Ammon's horn (tissue), 1 donor: ENCODE data around the gene DYNC2H1.

Experiments
- DNase-seq: peaks from one replicate; pipeline ENCODE4 v3.0.0-alpha.2; 2016; ENCODE audit warnings: low spot score

DYNC2H1 gene, protein sequence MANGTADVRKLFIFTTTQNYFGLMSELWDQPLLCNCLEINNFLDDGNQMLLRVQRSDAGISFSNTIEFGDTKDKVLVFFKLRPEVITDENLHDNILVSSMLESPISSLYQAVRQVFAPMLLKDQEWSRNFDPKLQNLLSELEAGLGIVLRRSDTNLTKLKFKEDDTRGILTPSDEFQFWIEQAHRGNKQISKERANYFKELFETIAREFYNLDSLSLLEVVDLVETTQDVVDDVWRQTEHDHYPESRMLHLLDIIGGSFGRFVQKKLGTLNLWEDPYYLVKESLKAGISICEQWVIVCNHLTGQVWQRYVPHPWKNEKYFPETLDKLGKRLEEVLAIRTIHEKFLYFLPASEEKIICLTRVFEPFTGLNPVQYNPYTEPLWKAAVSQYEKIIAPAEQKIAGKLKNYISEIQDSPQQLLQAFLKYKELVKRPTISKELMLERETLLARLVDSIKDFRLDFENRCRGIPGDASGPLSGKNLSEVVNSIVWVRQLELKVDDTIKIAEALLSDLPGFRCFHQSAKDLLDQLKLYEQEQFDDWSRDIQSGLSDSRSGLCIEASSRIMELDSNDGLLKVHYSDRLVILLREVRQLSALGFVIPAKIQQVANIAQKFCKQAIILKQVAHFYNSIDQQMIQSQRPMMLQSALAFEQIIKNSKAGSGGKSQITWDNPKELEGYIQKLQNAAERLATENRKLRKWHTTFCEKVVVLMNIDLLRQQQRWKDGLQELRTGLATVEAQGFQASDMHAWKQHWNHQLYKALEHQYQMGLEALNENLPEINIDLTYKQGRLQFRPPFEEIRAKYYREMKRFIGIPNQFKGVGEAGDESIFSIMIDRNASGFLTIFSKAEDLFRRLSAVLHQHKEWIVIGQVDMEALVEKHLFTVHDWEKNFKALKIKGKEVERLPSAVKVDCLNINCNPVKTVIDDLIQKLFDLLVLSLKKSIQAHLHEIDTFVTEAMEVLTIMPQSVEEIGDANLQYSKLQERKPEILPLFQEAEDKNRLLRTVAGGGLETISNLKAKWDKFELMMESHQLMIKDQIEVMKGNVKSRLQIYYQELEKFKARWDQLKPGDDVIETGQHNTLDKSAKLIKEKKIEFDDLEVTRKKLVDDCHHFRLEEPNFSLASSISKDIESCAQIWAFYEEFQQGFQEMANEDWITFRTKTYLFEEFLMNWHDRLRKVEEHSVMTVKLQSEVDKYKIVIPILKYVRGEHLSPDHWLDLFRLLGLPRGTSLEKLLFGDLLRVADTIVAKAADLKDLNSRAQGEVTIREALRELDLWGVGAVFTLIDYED (N-terminal part only)

DNA sequence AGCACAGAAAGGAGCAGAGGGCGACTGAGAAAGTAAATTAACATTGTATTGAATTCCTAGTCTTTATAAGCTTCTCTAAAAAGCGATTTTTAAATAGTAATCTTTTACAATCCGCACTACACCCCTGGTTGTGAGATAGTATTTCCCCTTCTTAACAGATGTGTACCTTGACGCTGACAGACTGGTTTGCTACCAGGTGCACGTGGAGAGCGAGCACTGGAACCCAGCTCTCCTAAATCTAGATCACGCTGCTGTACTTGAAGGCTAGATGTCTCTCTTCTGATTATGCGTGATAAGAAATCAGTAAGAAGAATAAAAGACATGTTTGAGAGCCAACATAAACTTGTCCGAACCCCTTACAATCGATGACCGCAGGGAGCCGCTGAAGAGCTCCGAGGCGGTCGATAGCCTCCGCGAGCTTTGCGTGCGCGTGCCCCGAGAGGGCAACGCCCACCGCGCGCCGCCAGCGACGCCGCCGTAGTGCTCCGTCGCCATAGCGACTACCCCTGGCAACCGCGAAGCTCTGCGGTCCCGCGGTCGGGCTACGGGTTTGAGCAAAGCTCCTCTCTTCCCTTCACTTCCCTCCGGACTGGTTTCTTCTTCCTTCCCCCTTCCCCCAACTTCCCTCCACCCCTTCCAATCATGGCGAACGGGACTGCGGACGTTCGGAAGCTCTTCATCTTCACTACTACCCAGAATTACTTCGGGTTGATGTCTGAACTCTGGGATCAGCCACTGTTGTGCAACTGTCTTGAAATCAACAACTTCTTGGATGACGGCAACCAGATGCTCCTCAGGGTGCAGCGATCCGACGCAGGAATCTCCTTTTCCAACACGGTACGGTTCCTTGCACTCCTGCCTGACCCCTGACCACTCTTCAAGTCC lies at the start of gene DYNC2H1:
TSS of gene DYNC2H1 (plus strand) at position 494 of the 885 bp plus-strand sequence. CDS start at position 643, 149 bp downstream.
- DNase-seq, result peak; percentile 93

DNA sequence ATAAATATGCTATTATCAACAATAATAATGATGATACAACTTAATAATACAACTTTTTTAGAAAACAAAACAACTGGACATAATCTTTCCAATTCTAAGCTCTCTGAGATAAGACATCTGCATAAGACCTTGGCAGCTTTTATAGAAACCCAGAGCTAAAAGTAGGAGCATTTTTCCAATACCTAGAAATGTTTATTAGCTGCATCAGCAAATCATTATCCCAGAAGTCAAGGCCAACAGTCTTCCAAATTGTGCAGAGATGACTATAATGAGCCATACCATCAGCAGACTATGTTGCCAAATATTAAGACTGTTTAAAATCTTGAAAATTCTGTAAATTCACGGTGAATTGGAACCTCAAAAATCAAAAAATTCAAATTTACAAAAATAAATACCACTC lies 47.6 kb upstream of the DYNC2H1 start:
- DNase-seq, result no peak

DNA sequence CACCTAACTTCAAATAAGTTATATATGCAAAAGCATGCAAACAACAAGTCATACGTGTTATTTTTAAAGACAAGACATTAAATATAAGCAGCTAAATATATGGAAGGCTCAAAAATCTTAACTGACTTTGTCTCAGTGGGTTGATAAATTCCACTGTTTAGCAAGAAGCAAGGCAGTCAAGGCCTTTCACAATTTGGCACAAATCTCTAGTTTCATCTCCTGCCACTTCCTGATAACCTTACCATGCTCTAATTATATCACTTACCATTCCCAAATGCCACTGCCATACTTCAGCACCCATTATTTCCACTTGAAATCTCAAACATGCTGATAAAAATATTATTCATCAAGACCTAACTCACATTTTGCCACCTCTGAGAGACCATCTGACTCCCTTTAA lies 42.1 kb upstream of the DYNC2H1 start:
- DNase-seq, result no peak

DNA sequence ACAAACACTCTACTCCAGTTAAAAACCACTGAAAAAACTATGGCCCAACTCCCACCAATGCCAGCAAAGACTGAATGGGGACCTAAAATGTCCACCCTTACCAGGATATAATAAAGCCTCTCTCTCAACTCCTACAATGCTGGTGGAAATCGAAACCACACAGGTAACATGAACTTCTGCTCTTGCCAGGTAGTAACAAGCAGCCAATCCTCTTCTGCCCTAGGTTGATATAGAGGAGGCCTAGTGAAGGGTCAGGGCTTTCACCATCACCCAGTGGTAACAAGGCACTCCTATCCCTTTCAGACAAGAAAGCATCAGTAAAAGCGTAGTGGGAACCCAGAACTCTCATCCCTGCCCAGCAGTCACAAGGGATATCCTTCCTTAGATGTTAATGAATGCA lies 39.9 kb upstream of the DYNC2H1 start:
- DNase-seq, result no peak

DNA sequence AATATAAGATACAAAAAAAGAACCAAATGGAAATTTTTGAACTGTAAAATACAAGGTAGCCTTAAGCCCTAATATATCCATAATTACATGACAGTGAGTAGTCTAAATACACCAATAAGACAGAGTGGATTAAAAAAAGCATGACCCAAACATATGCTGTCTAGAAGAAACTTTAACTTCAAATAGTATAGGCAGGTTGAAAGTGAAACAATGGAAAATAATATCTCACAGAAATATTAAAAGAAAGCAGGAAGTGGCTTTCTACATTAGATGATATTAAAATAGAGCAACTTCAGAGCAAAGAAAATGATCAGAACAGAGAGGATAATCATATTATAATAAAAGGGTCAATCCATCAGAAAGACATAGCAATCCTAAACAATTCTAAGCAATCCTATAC lies 39.1 kb upstream of the DYNC2H1 start:
- DNase-seq, result no peak

DNA sequence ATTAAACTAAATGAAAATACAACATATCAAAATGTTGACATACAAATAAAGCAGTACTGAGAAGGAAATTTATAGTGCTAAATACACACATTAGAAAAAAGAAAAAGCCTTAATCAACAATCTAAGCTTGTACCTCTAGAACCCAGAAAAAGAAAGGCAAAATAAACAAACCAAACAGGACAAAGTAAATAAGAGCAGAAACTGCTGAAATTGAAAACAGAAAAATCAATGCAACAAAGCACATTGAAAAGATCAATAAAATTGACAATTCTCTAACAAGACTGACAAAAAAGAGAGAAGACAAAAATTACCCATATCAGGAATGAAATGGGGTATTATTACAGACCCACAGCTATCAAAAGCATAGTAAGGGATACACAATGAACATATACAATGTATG lies 38.2 kb upstream of the DYNC2H1 start:
- DNase-seq, result no peak

DNA sequence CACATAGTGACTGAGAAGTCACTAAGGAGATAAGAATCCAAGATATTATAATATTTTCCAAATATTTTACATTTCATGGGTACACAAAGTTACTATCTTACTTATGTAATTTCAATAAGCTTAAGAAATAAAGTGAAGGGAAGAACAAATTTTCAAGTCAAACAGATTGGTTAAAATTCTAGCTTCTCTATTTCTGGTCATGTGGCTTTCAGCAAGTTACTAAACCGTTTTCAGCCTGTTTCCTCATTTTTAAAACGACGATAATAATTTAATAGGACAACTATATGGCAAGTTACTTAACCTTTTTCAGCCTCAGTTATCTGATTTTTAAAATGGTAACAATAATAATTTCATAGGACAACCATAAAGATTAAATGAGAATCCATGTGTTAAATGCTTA lies 32.9 kb upstream of the DYNC2H1 start:
- DNase-seq, result no peak

DNA sequence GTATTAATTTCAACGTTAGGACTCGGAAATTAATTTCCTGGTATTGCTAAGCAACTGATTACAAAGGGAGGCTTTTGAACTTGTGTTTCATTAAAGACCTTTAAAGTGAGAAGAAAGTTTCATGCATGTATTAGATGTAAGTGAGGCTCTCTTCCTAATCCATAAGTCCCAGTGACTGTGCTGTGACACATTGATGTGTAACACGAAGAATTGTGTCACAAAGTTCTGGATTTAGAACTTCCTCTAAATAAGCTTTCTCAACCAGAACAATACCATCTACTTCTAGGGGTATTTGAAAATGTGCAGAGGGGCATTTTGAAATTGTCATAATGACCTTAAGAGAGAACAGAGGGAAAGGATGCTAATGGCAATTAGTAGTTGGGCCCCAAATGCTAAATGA lies 31.7 kb upstream of the DYNC2H1 start:
- DNase-seq, result no peak

DNA sequence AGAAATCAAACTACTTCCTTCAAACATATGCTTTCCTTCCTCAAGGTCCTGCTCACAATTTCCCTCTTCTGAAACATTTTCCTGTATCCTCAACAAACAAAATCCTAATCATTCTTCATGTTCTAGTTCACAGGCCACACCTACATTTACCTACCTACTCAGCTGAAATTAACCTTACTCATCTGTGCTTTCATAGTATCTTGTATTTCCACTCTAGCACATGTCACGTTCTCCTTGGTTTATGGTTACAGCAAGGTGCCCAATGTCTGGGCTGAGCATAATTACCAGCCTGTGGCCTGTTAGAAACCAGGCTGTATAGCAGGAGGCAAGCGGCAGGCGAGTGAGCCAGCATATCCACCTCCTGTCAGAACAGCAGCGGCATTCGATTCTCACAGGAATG lies 30.5 kb upstream of the DYNC2H1 start:
- no peak for DNase-seq

DNA sequence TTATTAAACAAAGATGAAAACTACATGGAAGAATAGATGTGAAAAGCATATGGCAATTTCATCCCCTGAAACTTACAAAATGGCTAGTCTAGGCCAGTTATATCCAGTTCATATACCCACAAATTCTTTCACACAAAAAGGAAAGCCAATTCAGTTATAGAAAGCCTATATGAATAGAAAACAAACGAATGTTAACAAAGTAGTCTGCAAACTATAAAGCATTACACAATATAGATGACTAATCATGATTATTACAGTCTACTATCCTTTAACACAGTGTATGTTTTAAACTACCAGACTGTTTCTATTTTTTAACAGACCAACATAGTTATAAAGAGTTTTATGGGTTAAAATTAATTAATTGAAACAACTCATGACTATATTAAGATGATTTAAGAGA lies 29.4 kb upstream of the DYNC2H1 start:
- DNase-seq, result no peak

DNA sequence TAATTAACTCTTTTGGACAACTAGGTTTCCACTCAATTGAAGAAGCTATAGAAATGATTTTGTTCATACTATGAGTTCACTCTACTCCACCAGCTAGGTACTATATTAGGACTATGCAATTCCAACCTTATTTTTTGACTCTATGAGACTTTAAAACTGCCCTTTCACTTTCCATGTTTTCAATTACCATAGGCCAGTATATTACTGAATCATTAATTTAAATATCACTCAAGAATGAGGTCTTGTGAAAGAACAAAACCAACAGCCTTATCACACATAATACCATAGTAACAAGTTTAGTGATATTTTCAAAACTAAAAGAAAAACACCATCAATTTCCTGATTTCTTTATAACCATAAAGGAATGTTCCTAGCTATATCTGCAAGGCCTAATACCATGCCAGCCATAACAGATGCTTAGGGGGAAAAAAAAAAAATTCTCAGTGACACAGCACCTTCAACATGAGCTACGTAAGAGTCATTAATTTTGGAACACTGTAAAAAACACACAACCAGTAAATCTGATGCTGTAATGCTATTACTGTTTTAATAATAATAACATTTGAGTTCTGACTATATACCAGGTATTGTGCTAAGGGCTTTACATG lies 23.4 kb upstream of the DYNC2H1 start:
- DNase-seq, result no peak

DNA sequence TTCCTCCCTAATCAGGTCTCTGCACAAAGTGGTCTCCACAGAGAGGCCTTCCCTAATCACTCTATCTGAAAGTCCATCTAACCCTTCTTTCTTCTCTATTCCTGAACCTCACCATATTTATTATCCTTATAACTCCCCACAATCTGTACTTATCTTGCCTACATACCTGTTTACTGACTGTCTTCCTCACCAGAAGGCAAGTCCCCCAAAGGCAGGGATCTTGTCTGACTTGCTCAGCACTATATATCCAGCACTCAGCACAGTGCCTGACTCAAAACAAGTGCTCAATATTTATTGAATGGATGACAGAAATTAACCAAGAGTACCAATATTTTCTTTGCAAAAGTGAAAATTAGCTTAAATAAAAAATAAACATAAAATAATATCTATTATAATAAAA lies 22.8 kb upstream of the DYNC2H1 start:
- no peak for DNase-seq

DNA sequence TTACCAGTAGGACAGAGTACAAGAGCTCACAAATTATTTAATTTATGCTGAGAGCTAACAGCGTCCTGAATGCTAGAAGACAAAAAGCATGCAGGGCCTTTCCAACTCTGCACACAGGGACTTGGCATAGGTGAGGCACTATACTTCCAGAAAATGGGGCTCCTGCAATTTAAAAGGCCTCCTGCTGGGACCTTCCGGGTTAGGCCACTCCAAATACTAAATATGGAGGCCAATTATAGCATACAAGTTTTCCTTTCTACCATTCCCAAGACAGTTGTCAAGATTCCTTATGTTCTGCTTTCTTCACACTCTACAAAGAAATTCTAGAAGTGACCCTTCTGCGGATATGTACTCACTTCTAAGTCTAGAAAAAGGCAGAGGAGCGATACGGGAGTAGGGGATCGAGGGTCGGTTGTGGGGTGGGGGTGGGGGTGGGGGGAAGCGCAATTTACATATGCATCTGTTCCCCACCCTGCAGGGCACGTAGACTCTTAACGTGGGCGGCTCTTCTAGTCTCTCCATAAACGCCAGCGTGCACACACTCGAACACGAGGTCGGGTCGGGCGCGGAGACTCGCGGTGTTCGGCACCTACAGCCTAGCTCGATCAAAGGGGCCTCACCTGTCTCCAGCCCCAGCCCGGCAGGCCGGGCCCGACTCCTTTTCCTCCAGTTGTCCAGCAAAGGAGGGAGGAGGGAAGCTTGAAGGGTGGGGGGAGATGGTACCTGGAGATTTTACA lies 18.0 kb upstream of the DYNC2H1 start:
- peak; percentile 37 for DNase-seq

DNA sequence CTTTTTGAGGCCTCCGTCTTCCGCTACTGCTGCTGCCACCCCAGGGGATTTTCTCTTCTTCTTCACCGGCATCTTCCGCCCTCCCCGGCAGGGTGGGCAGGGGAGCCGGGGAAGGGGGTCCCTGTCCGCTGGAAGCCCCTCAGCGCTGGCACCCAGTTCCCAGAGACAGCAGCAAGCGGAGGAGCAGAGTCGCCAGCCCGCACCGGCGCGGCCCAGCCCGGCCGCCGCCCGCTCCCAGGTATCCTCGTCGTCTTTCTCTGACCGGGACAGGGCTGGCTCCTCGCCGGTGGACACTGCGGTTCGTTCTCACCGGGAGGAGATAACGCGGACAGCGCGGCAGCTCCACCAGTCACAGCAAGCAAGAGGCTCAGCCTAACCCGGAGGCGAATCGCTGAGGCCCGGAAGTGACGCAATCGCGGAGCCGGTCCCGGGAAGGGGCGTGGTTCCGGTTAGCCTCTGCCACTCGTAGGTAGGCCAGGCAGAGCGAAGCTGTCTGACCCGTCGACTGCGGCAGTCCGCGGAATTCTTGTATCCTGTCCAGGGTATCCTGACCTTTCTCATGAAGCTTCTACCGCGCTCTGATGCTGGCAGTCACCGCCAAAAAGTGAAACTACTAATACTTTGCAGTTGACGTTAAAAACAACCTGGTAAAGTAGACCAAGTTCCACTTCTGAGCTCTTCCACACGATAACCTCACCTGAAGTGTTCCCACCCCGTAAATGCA lies 17.3 kb upstream of the DYNC2H1 start, which contains the start of gene DCUN1D5:
TSS of gene DCUN1D5 (minus strand) at position 360 of the 724 bp plus-strand sequence. CDS start at position 72, 288 bp downstream.
- DNase-seq, result peak; percentile 98

DNA sequence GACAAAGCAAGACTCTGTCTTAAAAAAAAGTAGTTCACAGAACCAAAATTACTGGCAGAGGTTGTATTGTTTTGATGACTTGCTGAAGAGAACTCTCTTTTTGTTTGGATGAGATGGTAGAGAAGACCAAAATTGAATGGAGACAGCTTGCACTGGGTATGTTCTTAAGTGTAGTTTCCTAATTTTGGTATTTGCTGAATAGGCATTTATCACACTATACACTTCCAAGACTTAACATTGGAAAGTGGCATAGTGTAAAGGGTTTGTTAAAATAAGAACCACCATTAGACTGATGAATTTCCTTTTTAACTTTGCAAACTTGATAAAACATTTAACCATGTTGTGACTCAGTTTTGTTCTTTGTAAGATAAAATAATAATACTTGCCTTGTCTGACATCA lies 11.9 kb upstream of the DYNC2H1 start:
- DNase-seq, result no peak

DNA sequence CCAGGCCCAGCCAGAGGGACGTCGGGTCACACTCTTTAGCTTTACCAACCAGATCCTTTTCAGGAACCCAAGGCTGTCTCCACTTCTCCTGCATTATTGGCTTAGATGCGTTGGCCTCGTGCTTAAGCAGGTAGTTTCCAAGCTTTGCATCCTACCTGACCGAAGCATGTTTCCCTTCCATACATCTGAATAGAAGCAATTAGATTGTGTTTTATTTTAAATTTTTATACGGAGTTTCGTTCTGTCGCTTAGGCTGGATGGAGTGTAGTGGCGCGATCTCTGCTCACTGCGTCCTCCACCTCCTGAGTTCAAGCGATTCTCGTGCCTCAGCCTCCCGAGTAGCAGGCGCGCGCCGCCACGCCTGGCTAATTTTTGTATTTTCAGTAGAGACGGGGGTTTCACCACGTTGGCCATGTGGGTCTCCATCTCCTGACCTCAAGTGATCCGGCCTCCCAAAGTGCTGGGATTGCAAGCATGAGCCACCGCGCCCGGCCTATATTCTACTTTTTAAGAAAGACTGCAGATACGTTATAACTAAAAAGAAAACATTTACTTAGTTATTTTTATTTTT lies 677 bp downstream of the DYNC2H1 start:
- DNase-seq, result no peak

DNA sequence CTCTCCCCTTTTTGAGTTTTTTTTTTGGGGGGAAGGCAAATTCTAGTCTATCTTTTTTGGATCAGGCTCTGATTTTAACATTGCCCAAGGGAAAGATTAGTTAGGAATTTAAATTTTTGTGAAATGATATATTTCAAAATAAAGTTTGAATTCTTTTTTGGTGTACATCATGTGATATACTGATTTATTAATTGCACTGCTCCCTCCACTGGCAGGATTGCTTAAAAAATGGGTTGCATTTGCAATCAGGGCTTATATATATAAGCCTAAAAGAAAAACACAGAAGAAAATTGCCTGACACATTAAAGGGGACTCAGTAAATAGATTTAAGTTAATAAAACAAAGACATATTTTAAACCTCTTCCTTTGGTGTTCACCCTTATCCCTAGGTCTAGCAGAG lies 1.2 kb downstream of the DYNC2H1 start:
- no peak for DNase-seq

DNA sequence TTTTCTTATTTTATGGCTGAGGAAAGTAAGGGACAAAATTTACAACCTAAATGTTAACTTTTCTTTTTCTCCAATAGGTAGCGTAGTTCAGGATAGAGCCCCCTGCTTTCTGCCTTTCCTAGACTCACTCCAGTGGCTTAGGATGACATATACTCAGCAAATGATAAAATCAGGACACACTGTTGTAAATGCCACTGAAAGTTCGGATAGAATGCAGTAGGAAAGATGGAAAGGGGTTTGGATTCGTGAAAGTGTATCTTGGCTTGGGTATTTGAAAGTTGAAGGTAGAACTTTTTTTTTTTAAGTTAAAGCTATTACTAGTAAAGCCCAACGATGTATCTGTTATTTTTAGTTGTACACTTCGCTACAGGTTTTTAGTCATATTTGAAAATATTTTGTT lies 2.2 kb downstream of the DYNC2H1 start:
- DNase-seq, result no peak

DNA sequence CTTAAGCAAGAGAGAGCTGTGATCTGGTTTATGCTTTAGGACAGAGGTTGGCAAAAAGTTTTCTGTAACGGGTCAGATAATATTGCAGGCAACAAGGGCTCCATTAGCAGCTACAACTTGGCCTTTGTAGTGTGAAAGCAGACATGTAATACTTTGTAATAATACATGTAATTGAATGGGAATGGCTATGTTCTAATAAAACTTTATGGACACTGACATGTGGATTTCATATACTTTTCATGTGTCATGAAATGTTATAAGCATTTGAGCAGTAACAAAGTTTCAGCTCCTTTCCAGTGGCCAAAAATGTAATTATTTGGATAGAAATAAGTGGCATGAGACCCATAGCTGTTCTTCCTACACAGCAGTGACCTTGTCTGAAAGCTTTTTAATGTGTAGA lies 3.1 kb downstream of the DYNC2H1 start:
- DNase-seq, result no peak
